NCI-H524 (cell line): ENCODE results near the gene OLR1.

Experiments used
- DNase-seq, 2 experiments: peaks; one replicate each; lab custom pipeline; 2025; lab: John Stamatoyannopoulos, UW

Gene OLR1

GRCh38 chr12:10153271-10154144 is 18.4 kb downstream of the OLR1 start:
- peak; percentile 20 to 54 for DNase-seq

- no peak for DNase-seq
Observed at GRCh38 chr12:10151621-10152020, 20.3 kb downstream of the OLR1 start.

- no peak for DNase-seq
Observed at GRCh38 chr12:10147714-10148403, 24.1 kb downstream of the OLR1 start.

GRCh38 chr12:10142976-10143589 is 28.8 kb downstream of the OLR1 start:
- DNase-seq = no peak

- peak in 1 of 2 experiments; percentile 4 for DNase-seq
Observed at GRCh38 chr12:10140001-10140400, 31.9 kb downstream of the OLR1 start.

GRCh38 chr12:10136637-10137205 is 35.2 kb downstream of the OLR1 start:
- no peak for DNase-seq

- no peak for DNase-seq
Observed at GRCh38 chr12:10135126-10135525, 36.8 kb downstream of the OLR1 start.

- no peak for DNase-seq
Observed at GRCh38 chr12:10132850-10133370, 39.0 kb downstream of the OLR1 start.

- no peak for DNase-seq
Observed at GRCh38 chr12:10131111-10131690, 40.7 kb downstream of the OLR1 start.

GRCh38 chr12:10130042-10130441 is 41.9 kb downstream of the OLR1 start, which contains the start of gene CLEC7A:
CLEC7A (minus strand) TSS chr12:10130199; CDS start chr12:10130082, 117 bp downstream.
- no peak for DNase-seq

- DNase-seq = no peak
Observed at GRCh38 chr12:10128687-10129086, 43.2 kb downstream of the OLR1 start.

GRCh38 chr12:10126413-10126812 is 45.5 kb downstream of the OLR1 start:
- DNase-seq = no peak

GRCh38 chr12:10122689-10123088 is 49.2 kb downstream of the OLR1 start:
- DNase-seq = no peak

GRCh38 chr12:10121278-10121677 is 50.7 kb downstream of the OLR1 start:
- DNase-seq = no peak

GRCh38 chr12:10119066-10119465 is 52.9 kb downstream of the OLR1 start:
- no peak for DNase-seq

GRCh38 chr12:10115890-10116289 is 56.0 kb downstream of the OLR1 start:
- no peak for DNase-seq

GRCh38 chr12:10115311-10115710 is 56.6 kb downstream of the OLR1 start:
- DNase-seq = no peak

GRCh38 chr12:10113920-10114319 is 58.0 kb downstream of the OLR1 start:
- no peak for DNase-seq

- no peak for DNase-seq
Observed at GRCh38 chr12:10113075-10113474, 58.9 kb downstream of the OLR1 start.

- DNase-seq = no peak
Observed at GRCh38 chr12:10111451-10111850, 60.5 kb downstream of the OLR1 start.

GRCh38 chr12:10110256-10110844 is 61.6 kb downstream of the OLR1 start:
- DNase-seq = no peak
